Erythroblast (primary cell): ENCODE results near the gene SPEM1.

Experiments used
- GATA1 ChIP-seq: IDR thresholded peaks from 2 replicates; pipeline ENCODE4 v1.6.1; 2011; ENCODE audit warnings: low read depth, mild to moderate bottlenecking, control low read depth, low read length, moderate library complexity
- POLR2A ChIP-seq: IDR thresholded peaks from 2 replicates; pipeline ENCODE4 v1.6.1; 2011; ENCODE audit warnings: mild to moderate bottlenecking, low read length

- TF ChIP-seq POLR2A (no peak), GATA1 (no peak)
Observed at GRCh38 chr17:7393613-7394451, 26.3 kb upstream of the SPEM1 start.
